ENCODE results near the gene RDH13.
"Not testable (repeated sequence)": the region's sequence is repeated elsewhere in the genome, so short reads cannot be mapped to it uniquely, and the experiment has no call there.

Gene RDH13

GRCh38 chr19:55044286-55044685 lies 18.7 kb downstream of the RDH13 start:
- TF ChIP-seq CTCF (IDR thresholded peaks at IDR 0.05; ENCODE audit: low read depth, low read length), result no peak
- DNase-seq, result no peak

GRCh38 chr19:55042688-55043087 lies 20.3 kb downstream of the RDH13 start:
- H3K9me3 ChIP-seq, result no peaks in the 10 kb centered on the region
- H3K4me3 ChIP-seq (ENCODE audit: low read depth, low read length), result no peak overlapping the region
- DNase-seq, result no peak
- TF ChIP-seq CTCF (IDR thresholded peaks at IDR 0.05; ENCODE audit: low read depth, low read length), result no peak
- no peaks in the 10 kb centered on the region for H3K4me1 ChIP-seq
- peaks cover 28% of the 10 kb centered on the region for H3K36me3 ChIP-seq
- no peaks in the 10 kb centered on the region for H3K27me3 ChIP-seq

More at GRCh38 chr19:55044286-55044685, 18.7 kb downstream of the RDH13 start:
- no peak overlapping the region for H3K4me3 ChIP-seq (ENCODE audit: low read depth, low read length)
- no peaks in the 10 kb centered on the region for H3K9me3 ChIP-seq
- H3K4me1 ChIP-seq, result no peaks in the 10 kb centered on the region
- H3K27me3 ChIP-seq, result no peaks in the 10 kb centered on the region
- peaks cover 39% of the 10 kb centered on the region for H3K36me3 ChIP-seq

GRCh38 chr19:55042344-55042678 lies 20.6 kb downstream of the RDH13 start:
- Histone ChIP-seq H3K4me1 (no peaks in the 10 kb centered on the region), H3K9me3 (no peaks in the 10 kb centered on the region), H3K27me3 (no peaks in the 10 kb centered on the region), H3K4me3 (ENCODE audit: low read depth, low read length) (no peak overlapping the region), H3K36me3 (peaks cover 24% of the 10 kb centered on the region)
- TF ChIP-seq CTCF (IDR thresholded peaks at IDR 0.05; ENCODE audit: low read depth, low read length), result no peak
- DNase-seq, result no peak

- no peak for TF ChIP-seq CTCF (IDR thresholded peaks at IDR 0.05; ENCODE audit: low read depth, low read length)
- Histone ChIP-seq H3K4me3 (ENCODE audit: low read depth, low read length) (no peak overlapping the region), H3K4me1 (no peaks in the 10 kb centered on the region), H3K27me3 (no peaks in the 10 kb centered on the region), H3K36me3 (peaks cover 19% of the 10 kb centered on the region), H3K9me3 (no peaks in the 10 kb centered on the region)
- no peak for DNase-seq
Observed at GRCh38 chr19:55041627-55042343, 21.2 kb downstream of the RDH13 start.

GRCh38 chr19:55041244-55041626 lies 21.7 kb downstream of the RDH13 start:
- Histone ChIP-seq H3K9me3 (no peaks in the 10 kb centered on the region), H3K27me3 (no peaks in the 10 kb centered on the region), H3K36me3 (peaks cover 13% of the 10 kb centered on the region), H3K4me3 (ENCODE audit: low read depth, low read length) (no peak overlapping the region), H3K4me1 (no peaks in the 10 kb centered on the region)
- no peak for DNase-seq
- TF ChIP-seq CTCF (IDR thresholded peaks at IDR 0.05; ENCODE audit: low read depth, low read length), result no peak

GRCh38 chr19:55040654-55041053 lies 22.3 kb downstream of the RDH13 start:
- not testable (repeated sequence) for DNase-seq; H3K4me3 ChIP-seq (ENCODE audit: low read depth, low read length); H3K9me3 ChIP-seq; H3K27me3 ChIP-seq; H3K4me1 ChIP-seq
- peaks cover 13% of the 10 kb centered on the region for H3K36me3 ChIP-seq

GRCh38 chr19:55037603-55038002 lies 25.3 kb downstream of the RDH13 start:
- not testable (repeated sequence) for H3K4me1 ChIP-seq; H3K4me3 ChIP-seq (ENCODE audit: low read depth, low read length); DNase-seq; H3K36me3 ChIP-seq; H3K9me3 ChIP-seq; H3K27me3 ChIP-seq
